ENCODE measurements around the gene INO80.

Gene INO80

DNA sequence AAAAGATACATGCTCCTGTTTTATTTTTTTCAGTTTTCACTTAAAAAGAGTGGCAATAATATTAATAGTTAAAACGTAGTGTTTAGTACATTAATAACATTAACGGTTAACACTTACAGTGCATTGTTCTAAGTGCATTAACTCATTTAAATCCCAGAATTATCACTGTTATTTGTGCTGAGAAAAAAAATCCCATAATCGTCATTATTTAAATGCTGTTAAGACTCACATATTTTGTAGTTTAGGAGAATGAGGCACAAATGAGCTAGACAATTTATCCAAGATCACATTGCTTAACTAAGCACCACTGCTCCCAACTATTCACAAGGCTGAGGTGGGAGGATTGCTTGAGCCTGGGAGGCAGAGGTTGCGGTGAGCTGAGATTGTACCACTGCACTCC, 127.9 kb downstream of the INO80 start:
- ATAC-seq, result no peak

GRCh38 chr15:40986820-40987219, 129.3 kb downstream of the INO80 start:
- TF ChIP-seq CSRNP3 (CRISPR knock-in tag; IDR thresholded peaks at IDR 0.05) (no peak), ZC3H10 (CRISPR knock-in tag; IDR thresholded peaks at IDR 0.05) (no peak), ZFP30 (CRISPR knock-in tag; IDR thresholded peaks at IDR 0.05) (no peak), ZNF70 (CRISPR knock-in tag; IDR thresholded peaks at IDR 0.05) (no peak), ESRRG (CRISPR knock-in tag; IDR thresholded peaks at IDR 0.05) (no peak), PPARA (CRISPR knock-in tag; IDR thresholded peaks at IDR 0.05; ENCODE audit: borderline replicate concordance) (no peak), TCF4 (CRISPR knock-in tag; IDR thresholded peaks at IDR 0.05; ENCODE audit: borderline replicate concordance) (no peak), CSDC2 (CRISPR knock-in tag; IDR thresholded peaks at IDR 0.05) (no peak)
- TF ChIP-seq, protein P1, sequence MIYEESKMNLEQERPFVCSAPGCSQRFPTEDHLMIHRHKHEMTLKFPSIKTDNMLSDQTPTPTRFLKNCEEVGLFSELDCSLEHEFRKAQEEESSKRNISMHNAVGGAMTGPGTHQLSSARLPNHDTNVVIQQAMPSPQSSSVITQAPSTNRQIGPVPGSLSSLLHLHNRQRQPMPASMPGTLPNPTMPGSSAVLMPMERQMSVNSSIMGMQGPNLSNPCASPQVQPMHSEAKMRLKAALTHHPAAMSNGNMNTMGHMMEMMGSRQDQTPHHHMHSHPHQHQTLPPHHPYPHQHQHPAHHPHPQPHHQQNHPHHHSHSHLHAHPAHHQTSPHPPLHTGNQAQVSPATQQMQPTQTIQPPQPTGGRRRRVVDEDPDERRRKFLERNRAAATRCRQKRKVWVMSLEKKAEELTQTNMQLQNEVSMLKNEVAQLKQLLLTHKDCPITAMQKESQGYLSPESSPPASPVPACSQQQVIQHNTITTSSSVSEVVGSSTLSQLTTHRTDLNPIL (CRISPR knock-in tag; IDR thresholded peaks at IDR 0.05; ENCODE audit: low read depth), result no peak
- no peak for ATAC-seq

More for the DNA sequence above, 127.9 kb downstream of the INO80 start:
- no peak for TF ChIP-seq ZFP30 (CRISPR knock-in tag; IDR thresholded peaks at IDR 0.05)
- TF ChIP-seq ISL1 (CRISPR knock-in tag; IDR thresholded peaks at IDR 0.05), result no peak
- TF ChIP-seq ZNF70 (CRISPR knock-in tag; IDR thresholded peaks at IDR 0.05), result no peak
- no peak for TF ChIP-seq ESRRG (CRISPR knock-in tag; IDR thresholded peaks at IDR 0.05)
- TF ChIP-seq RARB (CRISPR knock-in tag; IDR thresholded peaks at IDR 0.05), result no peak
- TF ChIP-seq ARNTL (CRISPR knock-in tag; IDR thresholded peaks at IDR 0.05; ENCODE audit: borderline replicate concordance, low read depth), result no peak
- no peak for TF ChIP-seq BACH2 (CRISPR knock-in tag; IDR thresholded peaks at IDR 0.05; ENCODE audit: borderline replicate concordance)
- no peak for TF ChIP-seq SNAI2 (CRISPR knock-in tag; IDR thresholded peaks at IDR 0.05)
- TF ChIP-seq PPARA (CRISPR knock-in tag; IDR thresholded peaks at IDR 0.05; ENCODE audit: borderline replicate concordance), result no peak
- TF ChIP-seq CSRNP3 (CRISPR knock-in tag; IDR thresholded peaks at IDR 0.05), result no peak
- TF ChIP-seq GLIS3 (CRISPR knock-in tag; IDR thresholded peaks at IDR 0.05), result no peak
- TF ChIP-seq PATZ1 (CRISPR knock-in tag; IDR thresholded peaks at IDR 0.05; ENCODE audit: borderline replicate concordance), result no peak
- no peak for TF ChIP-seq TSHZ2 (CRISPR knock-in tag; IDR thresholded peaks at IDR 0.05)

DNA sequence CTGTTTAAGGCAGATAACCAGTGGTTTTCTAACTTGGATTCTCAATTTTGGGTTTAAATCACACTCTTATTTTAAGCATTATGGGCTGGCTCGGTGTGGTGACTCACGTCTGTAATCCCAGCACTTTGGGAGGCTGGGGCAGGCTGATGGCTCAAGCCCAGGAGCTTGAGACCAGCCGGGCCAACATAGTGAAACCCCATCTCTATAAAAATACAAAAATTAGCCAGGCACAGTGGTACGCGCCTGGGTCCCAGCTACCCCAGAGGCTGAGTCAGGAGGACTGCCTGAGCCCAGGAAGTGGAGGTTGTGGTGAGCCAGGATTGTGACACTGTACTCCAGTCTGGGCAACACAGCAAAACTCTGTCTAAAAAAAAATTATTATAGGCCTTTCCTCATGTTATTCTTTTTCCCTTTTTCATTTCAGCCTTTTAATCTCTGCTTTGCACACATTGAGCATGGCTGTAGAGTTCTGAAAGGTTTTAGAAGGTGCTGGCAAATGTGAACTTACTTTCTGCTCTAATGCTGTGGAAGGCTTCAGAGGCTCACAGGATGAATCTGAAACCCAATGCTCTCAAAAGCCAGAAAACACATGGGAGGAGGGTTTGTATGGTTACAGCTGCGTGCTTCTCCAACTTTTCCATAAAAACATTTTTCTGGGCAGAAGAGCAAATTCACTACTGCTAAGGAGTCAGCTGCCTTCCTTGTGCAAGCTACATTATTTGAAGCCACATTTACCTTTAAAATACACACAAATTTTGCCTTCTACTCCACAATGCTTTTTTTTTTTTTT, 130.3 kb downstream of the INO80 start:
- ATAC-seq, result peak; percentile 46
- TF ChIP-seq ZNF70 (CRISPR knock-in tag; IDR thresholded peaks at IDR 0.05) (no peak), BACH2 (CRISPR knock-in tag; IDR thresholded peaks at IDR 0.05; ENCODE audit: borderline replicate concordance) (no peak), ISL1 (CRISPR knock-in tag; IDR thresholded peaks at IDR 0.05) (no peak), TSHZ2 (CRISPR knock-in tag; IDR thresholded peaks at IDR 0.05) (no peak), ARNTL (CRISPR knock-in tag; IDR thresholded peaks at IDR 0.05; ENCODE audit: borderline replicate concordance, low read depth) (no peak), PPARA (CRISPR knock-in tag; IDR thresholded peaks at IDR 0.05; ENCODE audit: borderline replicate concordance) (no peak), RARB (CRISPR knock-in tag; IDR thresholded peaks at IDR 0.05) (no peak), ZFP30 (CRISPR knock-in tag; IDR thresholded peaks at IDR 0.05) (no peak), ZFP3 (CRISPR knock-in tag; IDR thresholded peaks at IDR 0.05) (no peak), PATZ1 (CRISPR knock-in tag; IDR thresholded peaks at IDR 0.05; ENCODE audit: borderline replicate concordance) (no peak), ESRRG (CRISPR knock-in tag; IDR thresholded peaks at IDR 0.05) (no peak), OSR1 (CRISPR knock-in tag; IDR thresholded peaks at IDR 0.05) (no peak)
- TF ChIP-seq, protein P1 (CRISPR knock-in tag; IDR thresholded peaks at IDR 0.05; ENCODE audit: low read depth), result no peak
